ENCODE measurements around the gene ELF3.

ELF3 gene

GRCh38 chr1:202029727-202030126 lies 19.3 kb downstream of the ELF3 start:
- Histone ChIP-seq H3K4me3 (ENCODE audit: low read depth, low read length) (no peak overlapping the region), H3K9me3 (no peaks in the 10 kb centered on the region), H3K36me3 (no peaks in the 10 kb centered on the region), H3K27me3 (no peaks in the 10 kb centered on the region), H3K4me1 (0 out of 2 replicates have a peak, but pooled peaks cover 3% of the 10 kb centered on the region)
- TF ChIP-seq CTCF (IDR thresholded peaks at IDR 0.05; ENCODE audit: low read depth, low read length), result no peak
- DNase-seq, result no peak

- Histone ChIP-seq H3K36me3 (no peaks in the 10 kb centered on the region), H3K4me1 (peaks cover 6% of the 10 kb centered on the region; the same call in 1 of the 2 replicates), H3K4me3 (ENCODE audit: low read depth, low read length) (no peak overlapping the region), H3K27me3 (no peaks in the 10 kb centered on the region), H3K9me3 (no peaks in the 10 kb centered on the region)
- TF ChIP-seq CTCF (IDR thresholded peaks at IDR 0.05; ENCODE audit: low read depth, low read length), result no peak
- DNase-seq, result no peak
These were observed 21.4 kb downstream of the ELF3 start for GRCh38 chr1:202031796-202032195.

GRCh38 chr1:202034149-202034682 lies 23.8 kb downstream of the ELF3 start:
- Histone ChIP-seq H3K36me3 (no peaks in the 10 kb centered on the region), H3K9me3 (no peaks in the 10 kb centered on the region; the same call in 1 of the 2 replicates), H3K4me1 (peaks cover 12% of the 10 kb centered on the region), H3K4me3 (ENCODE audit: low read depth, low read length) (no peak overlapping the region), H3K27me3 (no peaks in the 10 kb centered on the region)
- TF ChIP-seq CTCF (IDR thresholded peaks at IDR 0.05; ENCODE audit: low read depth, low read length), result no peak
- DNase-seq, result no peak

GRCh38 chr1:202034683-202035462 lies 24.5 kb downstream of the ELF3 start:
- Histone ChIP-seq H3K27me3 (no peaks in the 10 kb centered on the region), H3K9me3 (no peaks in the 10 kb centered on the region; the same call in 1 of the 2 replicates), H3K36me3 (no peaks in the 10 kb centered on the region), H3K4me1 (peaks cover 12% of the 10 kb centered on the region), H3K4me3 (ENCODE audit: low read depth, low read length) (no peak overlapping the region)
- DNase-seq, result peak; percentile 83
- no peak for TF ChIP-seq CTCF (IDR thresholded peaks at IDR 0.05; ENCODE audit: low read depth, low read length)

GRCh38 chr1:202036595-202037387 lies 26.4 kb downstream of the ELF3 start:
- no peaks in the 10 kb centered on the region; the same call in 1 of the 2 replicates for H3K9me3 ChIP-seq
- no peak for TF ChIP-seq CTCF (IDR thresholded peaks at IDR 0.05; ENCODE audit: low read depth, low read length)
- no peak for DNase-seq
- H3K36me3 ChIP-seq, result no peaks in the 10 kb centered on the region
- peaks cover 12% of the 10 kb centered on the region for H3K4me1 ChIP-seq
- H3K4me3 ChIP-seq (ENCODE audit: low read depth, low read length), result no peak overlapping the region
- no peaks in the 10 kb centered on the region for H3K27me3 ChIP-seq

Data from BE2C (cell line).